Anterior cingulate cortex (tissue), 58 donors: Measurements from ENCODE around the gene NQO2.
"Not testable (repeated sequence)": the region's sequence is repeated elsewhere in the genome, so short reads cannot be mapped to it uniquely, and the experiment has no call there.

Experiments used
- DNase-seq, 58 donors: peaks; one replicate each; lab custom pipeline; 2025; lab: John Stamatoyannopoulos, UW

Gene NQO2

GRCh38 chr6:2986722-2987221, 12.9 kb upstream of the NQO2 start:
- DNase-seq = no peak

GRCh38 chr6:2988094-2988425, 11.6 kb upstream of the NQO2 start:
- no peak for DNase-seq

- peak; percentile 61 to 99 (median 87) for DNase-seq
These were observed 11.0 kb upstream of the NQO2 start for GRCh38 chr6:2988426-2989331.

GRCh38 chr6:2989332-2990247, 10.1 kb upstream of the NQO2 start:
- peak in 56 of 58 donors; percentile 23 to 97 (median 86) for DNase-seq

GRCh38 chr6:2990248-2990931, 9.3 kb upstream of the NQO2 start:
- DNase-seq = peak in 25 of 58 donors; percentile 8 to 72 (median 33)

GRCh38 chr6:2990932-2991506, 8.7 kb upstream of the NQO2 start:
- DNase-seq = peak in 1 of 58 donors; percentile 36

- DNase-seq = no peak
These were observed 7.2 kb upstream of the NQO2 start for GRCh38 chr6:2992330-2992979.

GRCh38 chr6:2993755-2994317, 5.9 kb upstream of the NQO2 start:
- no peak for DNase-seq

GRCh38 chr6:2998249-2998997, 1.3 kb upstream of the NQO2 start:
- DNase-seq = peak in 10 of 58 donors; percentile 20 to 55 (median 37)

GRCh38 chr6:2998998-2999617, 586 bp upstream of the NQO2 start:
- peak in 8 of 58 donors; percentile 38 to 66 (median 50) for DNase-seq

- DNase-seq = no peak
These were observed 1.6 kb downstream of the NQO2 start for GRCh38 chr6:3001146-3001772.

GRCh38 chr6:3001773-3002293, 2.1 kb downstream of the NQO2 start:
- peak in 2 of 58 donors; percentile 11 to 48 for DNase-seq

GRCh38 chr6:3003226-3003625, 3.5 kb downstream of the NQO2 start:
- not testable (repeated sequence) for DNase-seq

GRCh38 chr6:3005077-3005476, 5.4 kb downstream of the NQO2 start:
- no peak for DNase-seq

- no peak for DNase-seq
These were observed 6.2 kb downstream of the NQO2 start for GRCh38 chr6:3005874-3006273.

- DNase-seq = no peak
These were observed 6.8 kb downstream of the NQO2 start for GRCh38 chr6:3006476-3006875.

GRCh38 chr6:3007571-3007970, 7.9 kb downstream of the NQO2 start:
- no peak for DNase-seq
